GM20000 (cell line): ENCODE results near the gene CPSF6.

Experiments
- DNase-seq: peaks from one replicate; pipeline ENCODE4 v3.0.0; 2012; ENCODE audit warnings: low spot score
- TF ChIP-seq, protein P1 (sequence below): IDR thresholded peaks from 2 replicates; pipeline ENCODE4 v1.5.1; 2012; ENCODE audit warnings: mild to moderate bottlenecking, control low read depth; ENCODE audit errors: extremely low read depth, missing control alignments

CPSF6 gene

DNA sequence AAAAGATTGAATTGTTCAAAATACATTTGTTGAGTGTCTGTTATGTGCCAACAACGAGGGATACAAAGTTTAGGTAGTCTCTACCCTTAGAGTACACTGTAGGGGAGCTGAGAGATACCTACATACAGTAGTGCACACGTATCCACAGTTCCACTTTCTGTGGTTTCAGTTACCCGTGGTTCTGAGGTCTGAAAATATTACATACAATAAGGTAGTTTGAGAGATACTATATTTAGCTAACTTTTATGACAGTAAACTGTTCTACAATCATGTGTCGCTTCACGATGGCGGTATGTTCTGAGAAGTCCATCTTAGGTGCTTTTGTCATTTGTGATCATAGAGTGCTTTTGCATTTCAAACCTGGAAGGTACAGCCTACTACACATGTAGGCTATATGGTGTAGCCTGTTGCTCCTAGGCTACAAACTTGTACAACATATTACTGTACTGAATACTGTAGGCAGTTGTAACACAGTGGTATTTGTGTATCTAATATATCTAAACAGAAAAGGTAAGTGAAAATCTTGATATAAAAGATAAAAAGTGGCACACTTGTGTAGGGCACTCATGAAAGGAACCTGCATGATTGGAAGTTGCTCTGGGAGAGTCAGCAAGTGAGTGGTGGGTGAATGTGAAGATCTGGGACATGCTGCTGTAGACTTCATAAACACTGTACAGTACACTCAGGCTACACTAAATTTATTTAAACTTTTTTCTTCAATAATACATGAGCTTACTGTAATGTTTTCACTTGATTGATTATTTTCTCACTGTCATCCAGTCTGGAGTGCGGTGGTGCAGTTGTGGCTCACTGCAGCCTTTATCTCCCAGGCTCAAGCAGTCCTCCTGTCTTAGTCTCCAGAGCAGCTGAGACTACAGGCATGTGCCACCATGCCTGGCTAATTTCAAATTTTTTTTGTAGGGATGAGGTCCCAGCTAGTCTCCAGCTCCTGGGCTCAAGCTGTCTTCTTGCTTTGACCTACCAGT, 4.0 kb downstream of the CPSF6 start:
- DNase-seq: peak; percentile 43
- TF ChIP-seq, protein P1, sequence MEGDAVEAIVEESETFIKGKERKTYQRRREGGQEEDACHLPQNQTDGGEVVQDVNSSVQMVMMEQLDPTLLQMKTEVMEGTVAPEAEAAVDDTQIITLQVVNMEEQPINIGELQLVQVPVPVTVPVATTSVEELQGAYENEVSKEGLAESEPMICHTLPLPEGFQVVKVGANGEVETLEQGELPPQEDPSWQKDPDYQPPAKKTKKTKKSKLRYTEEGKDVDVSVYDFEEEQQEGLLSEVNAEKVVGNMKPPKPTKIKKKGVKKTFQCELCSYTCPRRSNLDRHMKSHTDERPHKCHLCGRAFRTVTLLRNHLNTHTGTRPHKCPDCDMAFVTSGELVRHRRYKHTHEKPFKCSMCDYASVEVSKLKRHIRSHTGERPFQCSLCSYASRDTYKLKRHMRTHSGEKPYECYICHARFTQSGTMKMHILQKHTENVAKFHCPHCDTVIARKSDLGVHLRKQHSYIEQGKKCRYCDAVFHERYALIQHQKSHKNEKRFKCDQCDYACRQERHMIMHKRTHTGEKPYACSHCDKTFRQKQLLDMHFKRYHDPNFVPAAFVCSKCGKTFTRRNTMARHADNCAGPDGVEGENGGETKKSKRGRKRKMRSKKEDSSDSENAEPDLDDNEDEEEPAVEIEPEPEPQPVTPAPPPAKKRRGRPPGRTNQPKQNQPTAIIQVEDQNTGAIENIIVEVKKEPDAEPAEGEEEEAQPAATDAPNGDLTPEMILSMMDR: no peak

DNA sequence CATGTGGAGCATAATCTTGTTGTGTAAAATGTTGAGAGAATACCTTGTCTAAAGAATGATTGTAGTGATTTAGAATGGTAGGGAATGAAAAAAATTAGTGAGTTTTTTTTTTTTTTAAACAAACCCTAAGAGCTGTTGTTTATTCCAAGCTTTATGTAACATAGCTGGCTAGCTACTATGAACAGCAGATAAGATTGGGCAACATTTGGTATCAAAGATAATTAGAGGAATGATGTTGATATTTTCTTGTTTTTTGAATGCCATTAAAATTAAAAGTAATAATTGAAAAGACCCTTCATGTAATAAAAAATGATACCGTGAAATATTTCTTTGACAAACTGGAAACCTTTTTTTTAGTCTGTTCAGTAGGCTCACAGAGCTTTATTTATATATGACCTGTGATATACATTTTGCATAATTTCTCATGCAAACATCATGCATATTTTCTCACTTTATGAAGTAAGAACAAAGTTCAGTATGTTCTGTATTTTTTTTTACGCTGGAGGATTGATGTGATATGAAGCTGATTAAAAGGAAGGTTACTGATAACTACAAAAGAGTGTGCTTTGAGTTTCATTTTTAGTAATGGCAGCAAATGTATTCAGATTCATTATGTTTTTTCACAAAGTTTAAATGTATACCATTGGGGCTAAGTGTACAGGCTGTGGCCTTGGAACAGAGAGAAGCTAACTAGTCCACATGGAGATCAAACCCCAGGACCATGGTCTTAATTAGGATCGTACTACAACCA, 8.1 kb downstream of the CPSF6 start:
- TF ChIP-seq, protein P1: no peak
- DNase-seq: no peak

DNA sequence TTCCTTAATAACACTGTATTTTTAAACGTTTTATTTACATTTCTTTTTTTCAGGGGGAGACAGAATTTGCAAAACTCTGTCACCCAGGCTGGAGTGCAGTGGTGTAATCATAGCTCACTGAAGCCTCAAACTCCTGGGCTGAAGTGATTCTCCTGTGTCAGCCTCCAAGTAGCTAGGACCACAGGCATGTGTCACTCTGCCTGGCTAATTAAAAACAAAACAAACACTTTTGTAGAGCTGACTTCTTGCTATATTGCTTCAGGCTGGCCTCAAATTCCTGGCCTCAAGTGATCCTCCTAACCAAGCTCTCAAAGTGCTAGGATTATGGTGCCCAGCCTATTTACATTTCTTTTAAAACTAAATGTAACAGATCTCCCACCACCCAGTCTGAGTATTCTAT, 12.7 kb downstream of the CPSF6 start:
- no peak for DNase-seq
- TF ChIP-seq, protein P1: no peak

DNA sequence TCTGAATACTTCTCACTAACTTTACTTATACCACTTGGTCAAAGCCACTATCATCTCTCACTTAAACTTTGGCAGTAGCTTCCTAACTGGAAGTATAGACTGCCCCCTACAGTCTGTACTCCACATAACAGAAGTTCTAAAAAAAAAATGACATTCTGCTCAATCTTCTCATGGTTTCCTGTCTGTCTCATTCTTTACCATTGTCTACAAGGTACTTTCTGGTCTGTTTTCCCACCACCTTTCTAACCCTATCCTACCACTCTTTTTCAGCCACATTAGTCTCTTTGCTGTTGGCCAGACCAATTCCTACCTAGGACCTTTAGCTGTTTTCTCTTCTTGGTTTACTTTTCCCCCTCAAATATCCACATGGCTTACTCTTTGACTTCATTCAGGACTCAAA, 14.7 kb downstream of the CPSF6 start:
- TF ChIP-seq, protein P1: peak; percentile 7
- peak; percentile 36 for DNase-seq

DNA sequence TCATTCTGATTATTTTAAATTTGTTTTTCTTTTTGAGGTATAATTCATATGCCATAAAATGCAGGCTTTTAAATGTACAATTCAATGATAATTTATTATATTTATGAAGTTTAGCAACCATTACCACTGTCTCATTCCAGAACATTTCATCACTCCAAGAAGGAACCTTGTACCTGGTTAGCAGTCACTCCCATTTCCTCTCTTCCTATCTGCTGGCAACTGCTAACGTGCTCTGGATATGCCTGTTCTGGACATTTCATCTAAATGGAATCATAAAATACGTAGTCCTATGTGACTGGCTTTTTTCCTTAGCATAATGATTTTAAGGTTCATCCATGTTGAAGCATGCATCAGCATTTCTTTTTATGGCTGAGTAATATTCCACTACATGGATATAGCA, 15.5 kb downstream of the CPSF6 start:
- TF ChIP-seq, protein P1: no peak

DNA sequence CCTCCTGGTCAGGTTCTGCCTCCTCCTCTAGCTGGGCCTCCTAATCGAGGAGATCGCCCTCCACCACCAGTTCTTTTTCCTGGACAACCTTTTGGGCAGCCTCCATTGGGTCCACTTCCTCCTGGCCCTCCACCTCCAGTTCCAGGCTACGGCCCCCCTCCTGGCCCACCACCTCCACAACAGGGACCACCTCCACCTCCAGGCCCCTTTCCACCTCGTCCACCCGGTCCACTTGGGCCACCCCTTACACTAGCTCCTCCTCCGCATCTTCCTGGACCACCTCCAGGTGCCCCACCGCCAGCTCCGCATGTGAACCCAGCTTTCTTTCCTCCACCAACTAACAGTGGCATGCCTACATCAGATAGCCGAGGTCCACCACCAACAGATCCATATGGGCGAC, 19.3 kb downstream of the CPSF6 start:
- TF ChIP-seq, protein P1: no peak

More for the DNA sequence above, 15.5 kb downstream of the CPSF6 start:
- no peak for DNase-seq

DNA sequence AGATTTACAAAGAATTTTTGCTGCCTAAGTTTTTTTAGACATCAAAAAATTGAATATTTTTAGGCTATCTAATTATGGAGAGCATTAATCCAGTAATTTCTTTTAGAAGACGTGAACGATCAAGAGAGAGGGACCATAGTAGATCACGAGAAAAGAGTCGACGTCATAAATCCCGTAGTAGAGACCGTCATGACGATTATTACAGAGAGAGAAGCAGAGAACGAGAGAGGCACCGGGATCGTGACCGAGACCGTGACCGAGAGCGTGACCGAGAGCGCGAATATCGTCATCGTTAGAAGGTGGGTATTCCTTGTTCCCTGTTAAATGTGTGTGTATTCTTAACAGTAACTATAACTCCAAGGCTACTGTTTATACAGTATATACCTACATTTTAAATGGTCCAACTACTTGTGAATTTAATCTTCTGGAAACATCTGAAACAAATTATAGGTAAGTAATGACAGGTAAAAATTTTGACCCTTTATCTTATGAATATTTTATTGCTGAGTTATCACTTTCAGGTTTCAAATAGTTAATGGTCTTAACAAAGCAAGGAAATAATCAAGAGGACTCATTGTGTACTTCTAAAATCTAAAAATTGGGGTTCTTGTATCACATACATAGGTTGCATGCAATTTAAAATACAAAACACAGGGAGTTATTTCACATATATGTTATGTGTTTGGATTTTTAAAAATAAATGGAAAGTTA, 23.1 kb downstream of the CPSF6 start:
- TF ChIP-seq, protein P1: no peak
- no peak for DNase-seq

More for the DNA sequence above, 19.3 kb downstream of the CPSF6 start:
- no peak for DNase-seq
